AG08395 (cell line): ENCODE data around the gene TOM1L1.

Experiments used
- DNase-seq: peaks from one replicate; pipeline ENCODE4 v3.0.0; 2012; ENCODE audit warnings: mixed read lengths, low spot score

TOM1L1 gene

DNA sequence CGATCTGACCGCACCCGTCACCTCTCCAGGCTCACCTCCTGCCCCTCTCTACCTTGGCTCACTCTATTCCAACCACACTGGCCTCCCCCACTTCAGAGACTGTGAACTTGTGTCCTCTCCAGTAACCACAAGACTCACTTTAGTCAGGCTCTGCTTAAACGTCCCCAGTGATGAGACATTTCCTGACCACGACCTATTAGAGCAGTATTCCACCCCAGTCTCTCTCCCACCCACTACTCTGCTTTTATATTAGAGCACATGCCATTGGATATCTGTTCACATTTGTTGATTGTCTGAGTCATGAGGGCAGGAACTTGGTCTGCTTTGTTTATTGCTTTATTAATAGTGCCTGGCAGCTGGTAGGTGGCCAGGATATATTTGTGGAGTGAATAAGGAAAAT is 47.7 kb downstream of the TOM1L1 start:
- DNase-seq: peak; percentile 78

DNA sequence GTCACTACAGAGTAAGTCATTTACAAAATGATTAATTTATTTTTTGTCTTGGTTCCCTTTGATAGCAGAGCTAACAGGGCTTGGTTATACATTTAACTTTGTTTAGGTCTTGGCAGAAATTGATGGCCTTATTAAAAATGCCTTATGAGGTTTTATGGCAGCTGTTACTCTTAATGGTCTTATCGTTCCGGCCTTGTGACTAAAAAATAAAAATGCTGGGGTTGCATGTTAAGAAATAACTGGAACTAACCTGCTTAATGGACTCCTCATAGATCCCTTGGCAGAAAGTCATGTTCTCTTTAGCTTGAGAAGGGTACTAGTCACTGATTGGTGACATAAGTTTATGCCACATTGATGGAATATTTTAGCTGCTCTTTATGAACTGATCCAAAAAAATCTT is 49.5 kb downstream of the TOM1L1 start:
- DNase-seq: no peak

DNA sequence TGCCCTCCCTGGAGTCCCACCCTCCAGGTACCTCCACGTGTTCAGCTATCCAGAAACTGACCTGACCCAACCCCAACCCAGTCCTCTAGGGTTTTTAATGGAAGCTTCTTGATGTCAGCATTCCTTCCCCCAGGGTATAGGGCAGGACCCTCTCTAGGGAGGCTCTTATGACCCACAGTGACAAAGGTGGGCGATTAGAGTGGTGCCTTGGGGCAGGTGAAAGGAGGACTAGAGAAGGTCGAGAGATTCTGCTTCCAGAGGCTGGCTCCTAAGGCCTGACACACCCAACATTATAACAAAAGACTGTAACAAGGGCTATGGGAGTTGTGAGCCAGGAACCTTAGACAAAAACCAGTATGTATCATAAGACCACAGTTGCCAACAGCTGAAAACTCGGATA is 50.6 kb downstream of the TOM1L1 start:
- DNase-seq: no peak

DNA sequence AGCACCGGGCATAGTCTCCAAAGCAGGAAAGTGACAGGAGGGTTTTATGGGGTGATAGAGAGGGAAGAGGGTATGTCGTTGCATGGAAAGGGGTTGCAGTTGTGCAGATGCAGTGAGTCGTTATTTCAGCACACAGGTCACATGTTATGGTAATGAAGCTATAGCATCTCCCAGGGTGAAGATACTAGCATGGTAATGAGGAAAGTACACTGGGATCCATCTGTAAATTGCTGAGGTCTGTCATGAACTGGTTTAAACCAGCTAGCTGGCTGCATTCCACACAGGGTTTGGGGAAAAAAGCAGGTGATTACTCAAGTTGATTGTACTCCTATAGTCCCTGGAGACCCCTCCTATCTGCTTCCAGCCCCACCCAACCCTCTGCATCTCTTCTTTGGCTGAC is 56.1 kb downstream of the TOM1L1 start:
- no peak for DNase-seq

DNA sequence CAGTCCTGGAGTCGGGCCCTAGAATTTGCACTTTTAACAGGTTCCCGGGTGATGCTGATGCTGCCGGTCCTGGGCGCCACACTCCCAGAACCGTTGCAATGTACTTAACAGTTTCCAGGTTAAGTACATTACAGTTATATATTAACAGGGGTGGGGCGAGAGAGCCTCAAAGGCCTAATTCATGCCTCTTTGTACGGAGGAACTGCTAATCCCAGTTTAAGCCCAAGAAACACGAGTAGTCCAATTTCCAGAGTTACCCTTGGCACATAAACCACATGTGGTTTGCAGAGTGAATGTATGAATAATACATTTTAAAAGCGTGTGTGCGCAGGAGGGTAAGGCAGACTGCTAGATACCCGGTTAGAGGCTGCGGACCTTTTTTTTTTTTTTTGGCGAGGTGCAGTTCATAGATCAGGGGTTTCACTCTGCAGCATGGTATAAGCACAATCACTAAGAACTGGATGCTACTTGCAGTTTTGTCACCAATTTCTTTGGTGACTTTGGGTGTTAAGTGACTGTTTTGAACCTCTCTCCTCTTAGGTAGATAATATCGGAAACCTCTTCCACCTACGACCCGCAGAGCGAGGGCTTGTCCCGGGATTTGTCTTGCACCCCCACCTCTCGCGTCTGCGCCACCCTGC is 67.1 kb downstream of the TOM1L1 start:
- DNase-seq: peak; percentile 24

DNA sequence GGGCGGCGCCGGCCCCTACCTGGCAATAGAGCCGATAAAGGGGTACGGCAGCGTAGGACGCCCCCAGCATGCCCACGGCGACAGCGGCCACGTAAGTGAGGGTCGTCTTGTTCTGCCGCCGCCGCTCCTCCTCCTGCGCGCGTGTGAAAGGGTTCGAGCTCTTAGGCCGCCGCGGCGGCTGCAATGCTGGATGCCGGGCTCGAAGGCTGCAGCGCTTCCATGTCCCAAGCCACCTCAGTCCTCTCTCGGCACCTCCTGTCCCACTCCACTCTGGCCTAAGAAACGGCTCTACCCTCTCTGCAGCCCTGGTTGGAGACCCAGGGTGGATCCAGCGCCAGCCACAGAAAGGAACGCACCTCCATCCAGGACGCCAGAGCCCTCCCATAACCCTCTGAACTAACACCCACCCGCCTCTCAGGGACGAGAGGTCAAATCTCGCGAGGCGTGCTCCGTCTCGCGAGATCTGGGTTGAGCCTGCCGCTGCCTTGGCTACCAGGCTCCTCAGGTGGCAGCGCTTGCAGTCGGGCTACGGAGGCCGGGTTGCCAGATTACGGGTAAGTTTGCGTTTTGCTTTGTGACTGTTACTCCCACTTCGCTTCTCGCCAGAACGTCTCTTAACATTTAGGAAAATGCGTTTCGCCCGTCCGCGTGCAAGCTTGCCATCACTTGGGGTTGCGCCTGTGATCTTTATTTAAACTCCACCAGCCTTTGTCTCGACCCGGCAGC is 67.8 kb downstream of the TOM1L1 start, which contains the start of the genes COX11 and STXBP4:
Gene COX11, minus strand, starts transcription at position 393 of the 726 bp plus-strand sequence. Its CDS starts 8 bp downstream, at position 385.
Gene STXBP4, plus strand, starts transcription at position 504 of the 726 bp plus-strand sequence. CDS start 17,455 bp downstream, outside the sequence.
- DNase-seq: peak; percentile 97

DNA sequence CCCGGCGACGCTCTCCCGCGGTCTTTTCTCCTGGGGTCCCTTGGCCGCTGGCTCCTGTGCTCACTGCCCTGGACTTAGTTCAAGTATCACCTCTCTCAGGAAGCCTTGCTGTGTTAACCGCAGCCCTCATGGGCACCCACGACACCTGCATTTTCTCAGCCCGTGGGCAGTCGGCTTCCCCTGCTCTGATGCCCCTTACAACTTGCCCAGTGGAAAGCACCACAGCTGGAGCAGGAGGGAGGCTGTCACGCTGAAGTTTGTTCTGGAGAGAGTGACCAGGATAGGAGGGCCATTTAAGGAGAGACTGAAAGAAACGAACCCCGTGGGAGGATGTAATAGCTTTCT is 68.3 kb downstream of the TOM1L1 start:
- DNase-seq: peak; percentile 33

GRCh38 chr17:54969658-54970572 is 69.3 kb downstream of the TOM1L1 start:
- no peak for DNase-seq

DNA sequence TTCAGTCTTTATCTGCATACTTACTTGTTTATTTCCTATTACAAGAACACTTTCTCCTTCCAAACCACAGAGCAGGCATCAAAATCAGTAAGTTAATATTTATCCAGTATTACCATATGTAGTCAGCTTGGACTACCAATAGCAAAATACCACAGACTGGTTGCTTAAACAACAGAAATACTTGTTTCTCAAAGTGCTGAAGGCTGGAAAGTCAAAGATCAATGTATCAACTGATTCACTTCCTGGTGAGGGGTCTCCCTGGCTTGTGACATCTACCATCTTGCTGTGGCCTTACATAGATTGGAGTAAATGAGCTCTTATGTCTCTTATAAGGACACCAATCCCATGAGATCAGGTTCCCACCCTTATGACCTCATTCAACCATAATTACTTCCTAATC is 70.5 kb downstream of the TOM1L1 start:
- DNase-seq: no peak

GRCh38 chr17:54971901-54972300 is 71.2 kb downstream of the TOM1L1 start:
- no peak for DNase-seq

DNA sequence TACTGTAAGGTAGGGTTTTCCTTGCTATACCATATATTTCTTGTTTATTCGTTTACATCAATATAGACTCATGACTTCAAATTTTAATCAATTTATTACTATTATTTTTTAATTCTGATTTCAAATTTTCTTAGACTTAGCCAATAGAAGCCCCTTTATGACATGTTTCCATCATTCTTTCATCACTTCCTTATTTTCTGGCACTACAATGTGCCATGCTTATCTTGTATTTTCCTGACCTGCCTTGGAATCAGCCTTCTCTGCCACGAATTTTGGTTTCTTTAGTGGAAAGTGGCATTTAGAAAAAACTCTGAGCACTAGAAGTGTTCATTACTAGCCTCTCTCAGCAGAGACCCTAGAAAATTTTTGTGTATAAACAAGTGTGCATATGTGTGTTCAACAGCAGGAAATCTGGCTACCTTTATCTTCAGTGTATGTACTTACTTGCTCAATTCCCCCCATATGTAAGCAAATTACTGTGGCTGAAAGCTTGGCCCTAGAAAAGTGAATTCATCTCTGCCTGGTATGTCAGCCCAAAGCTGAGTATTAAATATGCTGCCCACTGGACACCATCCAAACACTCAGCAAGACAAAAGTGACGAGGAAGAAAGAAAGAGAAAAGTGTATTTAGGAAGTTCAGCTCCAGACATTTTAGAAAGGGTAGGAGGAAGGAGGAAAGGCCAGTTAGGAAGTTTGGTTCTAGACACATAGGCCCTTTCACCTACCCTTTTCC is 71.9 kb downstream of the TOM1L1 start:
- no peak for DNase-seq

- DNase-seq: no peak
Measured at GRCh38 chr17:54974759-54975158, 74.1 kb downstream of the TOM1L1 start.

DNA sequence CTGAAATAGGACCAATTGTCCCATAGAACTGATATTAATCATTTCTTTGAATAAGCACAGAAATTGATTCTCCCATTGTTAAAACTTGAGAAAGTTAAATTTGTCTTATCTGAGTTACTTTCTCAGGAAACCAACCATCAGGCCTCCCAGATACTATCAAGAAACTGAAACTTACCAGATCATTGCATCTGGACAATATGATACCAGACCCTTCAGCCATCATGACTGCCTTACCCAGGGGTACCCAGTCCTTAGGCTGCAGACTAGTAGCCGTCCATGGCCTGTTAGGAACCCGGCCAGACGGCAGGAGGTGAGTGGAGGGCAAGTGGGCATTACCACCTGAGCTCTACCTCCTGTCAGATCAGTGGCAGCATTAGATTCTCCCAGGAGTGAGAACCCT is 75.7 kb downstream of the TOM1L1 start:
- DNase-seq: no peak

- no peak for DNase-seq
Measured at GRCh38 chr17:54977744-54978143, 77.1 kb downstream of the TOM1L1 start.

- DNase-seq: no peak
Measured at GRCh38 chr17:54979657-54980056, 79.0 kb downstream of the TOM1L1 start.

- no peak for DNase-seq
Measured at GRCh38 chr17:54980375-54980774, 79.7 kb downstream of the TOM1L1 start.

DNA sequence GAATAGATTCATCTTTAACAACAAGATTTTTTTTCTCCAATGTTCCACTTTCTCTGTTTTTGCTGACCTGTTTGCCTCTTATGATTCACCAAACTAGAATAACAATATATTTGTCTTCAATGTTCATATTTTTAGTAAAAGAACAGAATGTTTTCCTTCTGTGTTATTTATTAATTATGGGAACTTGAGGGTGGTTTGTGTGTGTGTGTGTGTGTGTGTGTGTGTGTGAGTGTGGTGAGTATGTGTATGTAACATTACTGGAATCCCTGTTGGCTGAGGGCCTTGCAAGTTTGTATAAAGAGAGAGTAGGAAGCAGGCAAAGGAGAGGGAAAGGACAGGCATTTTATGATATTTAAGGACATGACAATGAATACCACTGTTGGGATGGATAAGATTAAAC is 81.7 kb downstream of the TOM1L1 start:
- DNase-seq: no peak

GRCh38 chr17:54983260-54983659 is 82.6 kb downstream of the TOM1L1 start:
- no peak for DNase-seq

DNA sequence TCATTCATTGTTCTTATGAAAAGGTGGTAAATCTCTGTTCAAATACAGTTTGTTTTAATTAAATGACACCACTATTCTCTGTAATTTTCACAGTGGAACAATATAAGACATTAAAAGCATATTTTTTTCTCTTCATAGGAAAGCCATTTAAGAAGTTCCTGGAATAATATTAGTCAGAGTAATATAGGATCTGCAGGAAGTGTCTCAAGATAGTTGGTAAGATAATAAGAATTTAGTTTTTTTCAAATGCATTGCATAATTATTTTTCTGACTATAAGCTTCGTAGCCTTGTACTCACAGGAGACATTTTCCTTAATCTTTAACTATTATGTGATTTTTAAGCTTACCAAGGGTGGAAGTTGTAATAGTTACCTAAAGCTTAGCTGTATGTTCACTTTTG is 84.8 kb downstream of the TOM1L1 start:
- no peak for DNase-seq

GRCh38 chr17:54990118-54990517 is 89.5 kb downstream of the TOM1L1 start:
- no peak for DNase-seq

DNA sequence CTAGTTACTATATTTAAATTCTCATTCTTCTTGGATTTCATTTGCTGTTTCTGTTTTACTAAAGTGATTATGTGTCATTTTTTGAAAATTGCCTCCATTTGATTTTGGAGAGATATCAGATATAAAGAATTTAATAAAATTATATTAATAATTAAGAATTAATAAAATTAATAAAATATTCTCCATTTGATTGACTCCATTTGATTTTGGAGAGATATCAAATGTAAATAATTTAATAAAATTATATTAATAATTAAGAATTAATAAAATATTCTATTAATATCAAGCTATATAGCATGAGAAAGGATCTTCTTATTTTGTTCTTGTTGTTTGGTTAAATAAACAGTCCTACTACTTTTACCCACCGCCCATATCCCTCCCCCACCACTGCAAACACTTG is 90.9 kb downstream of the TOM1L1 start:
- no peak for DNase-seq
